Measurements from ENCODE around the gene ST6GALNAC4.
"Not testable (repeated sequence)": the region's sequence is repeated elsewhere in the genome, so short reads cannot be mapped to it uniquely, and the experiment has no call there.

The ST6GALNAC4 gene

DNA sequence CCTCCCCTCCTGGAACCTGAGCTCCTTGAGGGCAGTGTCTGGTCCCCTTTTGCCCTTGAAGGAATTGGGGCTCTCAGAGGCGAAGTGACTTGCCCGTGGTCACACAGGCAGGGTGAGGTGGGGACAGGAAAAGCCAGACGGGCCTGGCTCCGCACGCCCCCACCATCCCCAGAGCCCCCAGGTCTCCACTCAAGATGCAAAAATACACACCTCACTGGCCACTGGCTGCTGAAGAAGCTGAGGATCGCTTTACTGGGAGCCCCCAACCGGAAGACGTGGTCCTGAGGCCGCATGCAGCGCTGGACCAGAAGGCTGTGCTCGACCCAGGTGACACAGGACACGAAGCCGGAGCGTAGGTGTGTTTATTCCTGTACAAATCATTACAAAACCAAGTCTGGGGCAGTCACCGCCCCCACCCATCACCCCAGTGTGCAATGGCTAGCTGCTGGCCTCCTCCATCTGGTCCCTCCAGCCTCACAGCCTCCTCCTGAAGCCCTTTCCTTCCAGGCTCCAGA, 31.8 kb downstream of the ST6GALNAC4 start:
- no peak for DNase-seq

DNA sequence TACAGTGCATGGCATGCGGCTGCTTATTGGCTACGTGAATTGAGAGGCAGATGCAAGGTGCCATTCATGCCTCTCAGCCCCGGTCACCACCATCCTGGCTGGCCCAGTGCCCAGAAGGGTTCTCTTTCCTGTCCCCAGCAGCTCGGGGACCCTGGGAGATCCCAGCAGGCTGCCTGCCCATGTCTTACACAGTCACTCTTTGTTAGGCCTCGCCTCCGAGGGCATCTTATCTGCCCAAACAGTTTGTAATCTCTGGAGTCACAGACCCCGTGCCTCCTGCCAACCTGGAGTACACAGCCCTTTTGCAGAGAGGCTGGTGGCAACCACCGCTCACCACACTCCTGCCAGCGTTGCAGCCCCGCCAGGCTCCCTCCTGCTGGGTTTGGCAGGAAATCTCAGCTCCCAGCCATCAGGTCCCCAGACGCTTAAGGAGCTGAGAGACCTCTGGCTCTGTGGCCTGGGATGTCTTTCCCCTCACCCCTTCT, 32.4 kb downstream of the ST6GALNAC4 start:
- no peak for DNase-seq

DNA sequence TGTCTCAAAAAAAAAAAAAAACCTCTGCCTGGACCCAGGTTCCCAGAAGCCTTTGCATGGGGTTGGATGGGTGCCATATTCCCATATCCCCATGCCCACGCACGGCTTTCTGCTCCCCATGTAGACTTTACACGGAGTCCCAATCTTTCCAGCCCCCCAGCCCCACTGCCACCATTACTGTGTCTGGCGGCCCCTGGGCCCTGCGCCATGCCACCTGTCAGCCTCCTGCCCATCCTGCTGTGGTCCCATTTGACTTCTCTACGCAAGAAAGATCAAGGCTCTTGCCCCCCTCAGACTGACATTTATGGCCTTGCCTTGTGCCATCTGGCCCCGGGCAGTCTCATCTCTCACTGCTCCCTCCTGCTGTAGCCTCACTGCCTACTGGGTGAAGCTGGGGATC, 32.9 kb downstream of the ST6GALNAC4 start:
- DNase-seq, result no peak

DNA sequence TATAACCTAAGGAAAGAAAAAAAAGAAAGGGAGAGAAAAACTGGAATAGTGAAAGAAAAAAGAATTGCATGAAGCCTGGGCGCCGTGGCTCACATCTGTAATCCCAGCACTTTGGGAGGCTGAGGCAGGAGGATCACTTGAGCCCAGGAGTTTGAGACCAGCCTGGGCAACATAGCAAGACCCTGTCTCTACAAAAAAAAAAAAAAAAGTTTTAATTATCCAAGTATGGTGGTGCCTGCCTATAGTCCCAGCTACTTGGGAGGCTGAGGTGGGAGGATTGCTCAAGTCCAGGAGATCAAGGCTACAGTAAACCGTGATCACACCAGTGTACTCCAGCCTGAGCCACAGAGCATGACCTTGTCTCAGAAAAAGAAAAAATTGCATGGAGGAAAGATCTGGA, 35.1 kb downstream of the ST6GALNAC4 start:
- not testable (repeated sequence) for DNase-seq

DNA sequence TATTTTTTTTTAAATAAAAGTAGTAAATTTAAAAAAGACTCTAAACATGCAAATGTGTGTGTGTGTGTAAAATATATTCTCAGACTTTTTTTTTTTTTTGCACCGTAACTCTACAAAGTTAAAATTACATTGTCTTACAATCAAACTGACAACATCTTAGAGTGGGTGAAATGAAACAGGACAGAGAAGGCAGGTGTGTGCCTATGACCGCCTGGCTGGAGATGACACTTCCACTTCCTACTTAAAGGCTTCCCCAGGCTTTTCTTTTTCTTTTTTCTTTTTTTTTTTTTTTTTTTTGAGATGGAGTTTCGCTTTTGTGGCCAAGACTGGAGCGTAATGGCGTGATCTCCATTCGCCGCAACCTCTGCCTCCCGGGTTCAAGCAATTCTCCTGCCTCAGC, 36.7 kb downstream of the ST6GALNAC4 start:
- no peak for DNase-seq

DNA sequence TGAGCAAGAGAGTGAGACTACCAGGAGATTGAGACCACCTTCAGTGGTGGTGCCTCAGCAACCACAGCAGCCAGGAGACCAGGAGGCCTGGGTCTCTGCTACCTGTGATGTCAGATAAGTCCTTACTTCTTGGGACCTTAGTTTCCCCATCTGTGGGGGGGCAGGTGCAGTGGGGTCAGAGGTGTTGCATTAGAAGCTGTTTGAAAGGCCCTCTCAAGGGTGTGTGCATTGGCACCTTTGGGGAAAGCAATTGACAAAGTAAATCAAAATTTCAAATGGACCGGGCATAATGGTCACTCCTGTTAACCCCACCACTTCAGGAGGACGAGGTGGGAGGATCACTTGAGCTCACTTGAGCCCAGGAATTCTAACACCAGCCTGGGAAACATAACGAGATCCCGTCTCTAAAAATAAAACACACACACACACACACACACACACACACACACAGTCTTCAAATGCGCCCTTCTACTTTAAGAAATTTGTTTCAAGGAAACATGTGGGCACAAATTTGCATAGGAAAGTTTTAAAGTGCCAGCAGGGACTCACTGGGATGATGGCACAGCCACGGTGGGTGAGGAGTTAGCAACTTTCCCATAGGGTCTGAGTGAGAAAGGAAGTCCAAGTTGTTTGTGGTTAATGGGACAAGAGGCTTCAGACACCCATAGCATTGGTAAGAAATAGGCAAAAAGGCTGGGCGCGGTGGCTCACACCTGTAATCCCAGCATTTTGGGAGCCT, 38.0 kb downstream of the ST6GALNAC4 start:
- DNase-seq, result no peak

DNA sequence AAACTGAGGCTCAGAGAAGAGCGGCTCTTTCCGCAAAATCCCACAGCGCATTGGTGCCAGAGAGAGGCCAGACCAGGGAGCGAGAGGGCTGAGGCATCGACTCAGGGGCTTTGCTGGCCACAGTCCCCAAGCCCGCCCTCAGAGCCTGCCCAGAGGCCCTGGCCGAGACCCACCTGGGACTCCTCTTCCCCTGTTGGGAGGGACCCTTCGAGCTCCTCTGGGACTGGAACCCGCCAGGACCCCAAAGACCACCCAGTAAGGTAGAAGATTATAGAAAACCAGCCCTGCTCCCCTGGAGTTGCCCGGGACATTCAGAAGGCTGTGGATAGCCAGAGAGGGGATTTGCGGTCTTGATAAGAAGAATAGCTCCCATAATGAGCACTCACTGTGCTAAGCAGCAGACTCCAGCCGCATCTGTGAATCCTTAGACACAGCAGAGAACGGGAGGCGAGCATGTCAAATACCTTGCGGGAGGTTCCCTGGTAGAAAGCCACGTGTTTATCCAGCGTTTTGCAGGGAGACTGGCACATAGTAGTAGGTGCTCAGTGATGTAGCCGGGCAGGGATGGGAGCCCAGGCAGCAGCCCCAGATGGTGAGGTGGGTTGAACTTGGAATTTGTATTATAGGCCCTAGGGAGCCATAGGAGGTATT, 38.7 kb downstream of the ST6GALNAC4 start:
- no peak for DNase-seq

DNA sequence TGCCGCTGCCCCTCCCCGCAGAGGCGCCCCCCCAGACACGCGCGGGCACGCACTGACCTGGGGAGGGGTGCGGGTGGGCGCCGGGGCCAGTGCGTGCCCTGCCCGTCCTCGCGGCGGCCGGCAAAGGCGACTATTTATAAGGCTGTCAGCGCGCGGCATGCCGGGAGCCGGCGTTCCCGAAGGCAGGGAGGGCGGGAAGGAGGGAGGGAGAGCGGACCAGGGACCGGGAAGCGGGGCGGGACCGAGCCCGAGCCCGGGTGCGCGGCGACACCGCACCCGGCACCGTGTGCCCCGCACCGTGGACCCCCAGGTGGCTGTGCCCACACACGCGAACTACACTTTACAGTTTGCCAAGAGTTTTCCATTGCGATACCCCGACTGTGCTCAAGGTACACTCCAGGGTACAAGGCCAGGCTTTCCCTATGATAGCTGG, 39.3 kb downstream of the ST6GALNAC4 start, which contains the start of gene AK1:
Gene AK1, minus strand, starts transcription at position 110 of the 433 bp plus-strand sequence. CDS start 3,058 bp downstream, outside the sequence.
- DNase-seq, result no peak

DNA sequence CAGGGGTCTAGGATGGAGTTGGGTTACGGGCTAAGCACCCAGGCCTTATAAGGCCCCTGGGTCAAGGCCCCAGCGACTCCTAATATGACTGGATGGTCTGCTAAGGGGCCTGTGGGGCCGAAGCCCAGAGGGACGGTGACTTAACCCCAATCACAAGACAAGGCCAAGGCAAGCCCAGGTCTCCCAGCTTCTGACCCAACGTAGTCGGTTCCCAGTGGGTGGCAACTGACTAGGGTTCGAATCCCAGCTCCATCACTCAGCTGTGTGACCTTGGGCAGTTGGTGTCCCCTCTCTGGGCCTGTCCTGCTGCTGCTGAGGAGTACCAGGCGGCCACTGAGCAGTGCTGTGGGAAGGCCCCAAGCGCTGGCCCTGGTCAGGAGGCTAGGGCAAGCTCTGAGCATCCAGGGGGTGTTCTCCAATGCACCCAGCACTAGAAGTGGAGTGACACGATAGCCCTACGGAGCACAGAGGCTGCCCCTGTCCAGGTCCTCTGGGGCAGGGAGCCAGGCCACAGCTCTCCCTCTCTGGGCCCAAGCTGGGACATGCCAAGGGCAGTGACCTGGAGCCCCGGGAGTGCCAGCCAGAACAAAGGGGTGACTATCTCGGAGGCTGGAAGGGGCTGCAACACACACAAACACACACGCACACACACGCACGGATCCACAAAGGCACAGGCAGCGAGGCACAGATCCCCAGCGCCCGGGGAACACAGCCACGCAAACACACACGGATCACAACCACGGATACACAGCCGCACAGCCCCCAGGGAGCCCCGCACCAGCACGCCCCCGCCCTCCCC, 39.9 kb downstream of the ST6GALNAC4 start:
- DNase-seq, result no peak

DNA sequence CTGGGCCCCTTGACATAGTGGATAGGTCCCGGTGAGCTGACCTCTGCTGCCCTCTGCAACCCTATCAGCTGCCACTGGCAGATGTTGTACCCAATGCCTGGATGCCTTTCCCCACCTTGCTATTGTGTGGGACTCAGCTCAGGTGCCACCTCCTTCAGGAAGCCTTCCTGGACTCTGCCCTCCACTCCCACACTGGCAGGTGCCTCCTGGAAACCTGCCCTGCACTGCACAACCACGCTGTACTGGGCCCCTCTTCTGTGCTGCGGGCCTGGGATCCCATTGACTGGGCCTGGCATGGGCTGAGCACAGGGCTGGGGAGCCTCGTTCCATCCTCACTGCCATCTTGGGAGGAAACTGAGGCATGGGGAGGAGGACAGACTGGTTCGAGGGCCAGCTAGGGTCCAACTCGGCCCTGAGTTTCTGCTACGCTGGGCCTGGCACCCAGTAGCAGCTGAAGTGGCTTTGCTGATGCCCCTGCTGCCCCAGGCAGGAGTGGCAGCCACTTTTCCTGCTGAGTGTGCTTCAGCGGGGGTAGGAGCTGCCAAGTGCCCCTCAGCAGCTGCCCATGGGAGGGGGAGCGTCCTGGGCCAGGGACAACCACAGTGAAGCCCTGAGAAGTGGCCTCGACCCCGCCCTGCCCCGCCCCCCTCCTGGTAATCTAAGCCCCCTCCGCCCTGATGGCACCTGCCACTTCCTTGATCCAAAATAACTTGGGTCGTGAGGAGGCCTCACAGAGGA, 40.6 kb downstream of the ST6GALNAC4 start:
- DNase-seq, result no peak

DNA sequence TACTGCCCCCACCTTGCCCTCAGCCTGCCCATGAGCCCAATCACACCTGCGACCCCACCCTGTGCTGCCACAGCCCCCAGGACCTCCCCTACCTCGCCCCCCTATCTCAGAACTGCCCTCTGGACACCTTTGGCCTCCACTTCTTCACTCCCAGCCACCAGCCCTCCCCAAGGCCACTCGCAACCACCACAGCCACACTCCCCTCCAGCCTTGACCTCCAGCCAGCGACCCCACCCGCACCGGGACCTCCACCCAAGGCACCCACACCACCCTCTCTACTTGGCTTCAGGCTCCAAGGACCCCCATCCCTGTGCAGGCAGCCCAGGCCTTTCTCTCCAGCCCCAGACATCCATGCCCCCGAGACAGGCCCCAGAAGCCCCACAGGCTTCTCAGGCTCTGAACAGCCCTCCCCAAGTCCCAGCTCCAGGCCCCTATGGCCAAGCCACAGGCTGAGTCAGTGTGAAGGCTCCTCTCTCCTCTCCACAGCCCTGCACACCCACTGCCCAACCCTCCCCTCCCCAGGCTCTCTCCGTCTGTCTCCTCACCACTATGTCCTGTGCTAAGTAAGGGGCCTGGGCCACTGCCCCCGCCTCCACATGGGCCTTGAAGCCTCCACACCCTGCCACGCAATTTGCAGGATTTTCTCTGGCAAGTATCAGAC, 41.4 kb downstream of the ST6GALNAC4 start:
- DNase-seq, result no peak

DNA sequence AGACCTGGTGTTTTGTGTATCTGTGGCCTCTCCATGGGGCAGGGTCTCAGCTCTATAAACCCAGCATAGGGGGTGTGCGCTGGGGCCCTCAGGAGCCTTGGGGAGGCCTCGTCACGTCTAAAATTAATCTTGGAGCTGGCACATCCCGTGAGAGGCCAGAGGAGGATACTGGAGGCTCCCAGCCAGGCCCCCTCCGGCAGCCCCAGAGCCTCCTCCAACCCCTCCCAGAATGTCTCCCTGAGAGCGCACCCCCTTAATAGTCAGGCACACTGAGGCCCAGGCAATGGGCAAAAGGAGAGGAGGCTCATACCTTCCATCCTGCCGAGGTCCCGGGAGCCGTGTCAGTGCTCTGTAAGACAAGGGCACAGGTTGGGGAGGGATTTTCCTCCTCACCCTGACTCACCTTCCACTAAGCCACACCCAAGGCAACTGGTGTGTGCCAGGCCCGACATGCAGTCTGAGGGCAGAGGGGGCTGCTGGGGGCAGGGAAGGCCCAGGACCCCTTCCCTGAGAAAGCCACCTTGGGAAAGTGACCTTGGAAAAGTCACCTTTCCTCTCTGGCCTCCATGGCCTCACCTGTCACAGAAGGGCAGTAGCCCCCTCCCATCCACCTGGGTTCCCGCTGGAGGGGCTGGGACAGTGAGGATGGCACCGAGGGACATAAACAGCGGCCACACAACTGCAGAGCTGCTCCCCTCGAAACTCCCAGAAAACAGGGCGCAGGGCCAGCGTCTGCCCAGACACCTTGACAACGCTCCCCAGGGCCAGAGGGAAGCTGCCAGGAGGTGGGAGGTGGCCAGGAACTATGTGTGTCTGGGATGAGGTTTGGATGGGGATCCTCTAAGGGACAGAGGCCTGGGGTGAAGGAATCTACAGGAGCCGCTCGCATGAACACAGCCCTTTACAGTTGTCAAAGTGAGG, 42.3 kb downstream of the ST6GALNAC4 start:
- no peak for DNase-seq

DNA sequence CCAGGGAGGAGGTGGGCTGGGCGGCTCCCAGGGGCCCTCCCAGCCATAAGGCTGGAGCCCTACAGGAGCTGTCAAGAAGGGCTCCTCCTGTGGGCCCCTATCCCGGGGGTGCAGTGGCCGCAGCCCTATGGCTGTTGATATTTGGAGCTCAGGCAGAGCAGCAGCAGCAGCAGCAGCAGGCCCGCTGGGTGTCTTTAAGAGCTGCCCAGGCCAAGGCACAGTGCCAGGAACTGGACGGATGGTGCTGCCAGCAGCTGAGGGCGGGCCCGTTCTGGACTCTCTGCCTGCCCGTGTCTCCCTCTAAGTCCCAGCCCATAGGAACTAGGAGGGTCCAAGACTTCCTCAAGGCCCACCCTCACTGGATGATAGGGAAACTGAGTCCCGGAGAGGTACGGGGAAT, 43.0 kb downstream of the ST6GALNAC4 start:
- no peak for DNase-seq

DNA sequence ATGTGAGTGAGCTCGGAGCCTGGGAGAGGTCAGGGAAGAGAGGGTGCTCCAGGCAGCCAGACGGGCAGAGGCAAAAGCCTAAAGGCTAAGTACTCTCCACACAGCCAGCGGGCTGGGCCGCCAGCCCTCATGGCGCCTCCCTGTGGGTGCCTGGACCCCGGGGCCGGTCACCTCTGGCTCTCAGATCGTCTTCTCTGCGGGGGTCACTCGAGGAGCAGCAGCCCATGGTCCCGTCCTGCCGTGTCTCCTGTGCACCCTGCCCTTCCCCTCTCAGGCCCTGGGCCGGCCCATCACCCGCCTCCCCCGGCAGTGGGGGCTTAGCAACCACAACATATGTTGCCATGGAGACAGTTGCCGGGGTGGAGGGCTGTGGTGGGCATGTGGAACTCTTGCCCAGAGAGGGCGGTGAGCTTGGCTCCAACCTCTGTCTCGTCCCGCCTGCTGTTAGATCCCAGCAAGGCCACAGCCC, 43.6 kb downstream of the ST6GALNAC4 start:
- no peak for DNase-seq

DNA sequence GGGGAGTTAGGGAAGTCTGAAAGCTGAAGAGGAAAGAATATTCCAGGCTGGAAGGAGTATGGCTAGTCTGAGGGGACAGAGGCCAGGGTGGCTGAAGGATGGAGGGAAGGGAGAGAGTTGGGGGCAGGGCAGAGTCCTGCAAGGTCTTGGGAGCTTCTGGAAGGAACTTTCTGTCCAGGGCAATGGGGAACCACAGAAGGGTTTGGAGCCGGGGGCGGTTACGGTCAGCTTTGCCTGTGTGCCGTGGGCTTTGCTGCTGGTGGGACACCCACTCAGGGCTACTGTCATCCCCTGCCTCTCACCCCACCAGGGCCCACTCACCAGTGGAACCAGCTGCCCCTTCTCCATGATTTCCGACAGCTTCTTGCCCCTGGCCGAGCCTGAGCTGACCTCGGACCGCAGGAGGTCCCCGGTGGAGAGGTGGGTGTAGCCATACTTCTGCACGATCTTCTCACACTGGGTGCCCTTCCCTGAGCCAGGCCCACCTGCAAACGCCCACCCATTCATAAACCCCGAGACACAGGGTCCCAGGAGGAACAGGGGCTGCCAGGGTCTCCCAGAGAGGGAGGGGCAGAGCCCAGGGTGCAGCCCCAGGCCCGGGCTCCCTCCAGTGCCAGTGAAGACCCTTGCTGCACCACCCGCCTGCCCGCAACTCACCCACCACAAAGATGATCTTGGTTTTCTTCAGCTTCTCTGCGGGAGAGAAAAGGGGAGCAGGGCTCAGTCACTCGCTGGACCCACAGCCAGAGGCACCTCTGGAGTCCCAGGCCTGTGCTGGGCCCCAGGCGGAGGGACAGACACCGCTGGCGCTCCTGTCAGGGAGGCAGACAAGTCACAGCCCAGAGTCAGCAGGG, 44.2 kb downstream of the ST6GALNAC4 start:
- DNase-seq, result no peak

DNA sequence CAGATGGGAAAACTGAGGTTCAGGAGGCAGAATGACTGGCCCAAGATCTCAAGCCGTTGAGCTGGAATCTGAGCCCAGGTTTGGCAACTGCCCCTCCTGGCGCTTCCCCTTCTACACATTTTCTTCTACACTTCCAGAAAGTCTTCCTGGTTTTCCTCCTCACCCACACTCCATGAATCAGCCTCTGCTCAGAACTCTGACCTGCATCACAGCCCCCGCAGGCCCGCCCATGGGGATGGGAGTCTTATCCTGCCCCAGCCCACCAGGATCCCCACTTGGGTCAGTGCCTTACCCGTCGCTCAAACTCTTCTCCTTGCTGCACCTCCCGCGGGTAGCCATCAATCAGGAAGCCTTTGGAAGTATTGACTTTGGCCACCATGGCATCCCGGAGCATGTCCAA, 45.3 kb downstream of the ST6GALNAC4 start:
- DNase-seq, result no peak

DNA sequence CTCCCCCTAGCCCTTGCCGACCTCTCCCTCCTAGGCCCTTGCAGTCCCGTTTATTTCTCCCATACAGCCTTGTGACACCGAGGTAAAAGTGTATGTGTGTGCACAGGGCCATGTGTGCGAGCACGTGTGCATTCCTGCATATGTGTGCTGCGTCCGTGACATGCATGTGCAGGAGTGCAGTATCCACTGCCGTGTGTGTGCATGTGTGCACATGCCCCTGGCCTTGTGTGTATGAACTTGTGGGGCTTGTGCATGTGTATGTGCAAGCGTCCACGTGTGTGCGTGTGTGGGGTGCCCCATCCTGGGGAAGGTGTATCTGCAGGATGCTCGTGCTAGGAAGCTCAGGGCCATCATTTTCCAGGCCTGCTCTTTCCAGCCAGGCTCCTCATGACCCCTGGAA, 46.0 kb downstream of the ST6GALNAC4 start:
- no peak for DNase-seq

DNA sequence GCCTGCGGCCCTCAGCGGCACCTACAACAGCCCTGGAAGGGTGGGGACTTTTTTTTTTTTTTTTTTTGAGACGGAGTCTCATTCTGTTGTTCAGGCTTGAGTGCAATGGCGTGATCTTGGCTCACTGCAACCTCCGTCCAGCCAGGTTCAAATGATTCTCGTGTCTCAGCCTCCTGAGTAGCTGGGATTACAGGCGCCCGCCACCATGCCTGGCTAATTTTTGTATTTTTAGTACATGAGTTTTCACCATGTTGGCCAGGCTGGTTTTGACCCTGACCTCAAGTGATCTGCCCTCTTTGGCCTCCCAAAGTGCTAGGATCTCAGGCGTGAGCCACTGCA, 46.7 kb downstream of the ST6GALNAC4 start:
- not testable (repeated sequence) for DNase-seq

DNA sequence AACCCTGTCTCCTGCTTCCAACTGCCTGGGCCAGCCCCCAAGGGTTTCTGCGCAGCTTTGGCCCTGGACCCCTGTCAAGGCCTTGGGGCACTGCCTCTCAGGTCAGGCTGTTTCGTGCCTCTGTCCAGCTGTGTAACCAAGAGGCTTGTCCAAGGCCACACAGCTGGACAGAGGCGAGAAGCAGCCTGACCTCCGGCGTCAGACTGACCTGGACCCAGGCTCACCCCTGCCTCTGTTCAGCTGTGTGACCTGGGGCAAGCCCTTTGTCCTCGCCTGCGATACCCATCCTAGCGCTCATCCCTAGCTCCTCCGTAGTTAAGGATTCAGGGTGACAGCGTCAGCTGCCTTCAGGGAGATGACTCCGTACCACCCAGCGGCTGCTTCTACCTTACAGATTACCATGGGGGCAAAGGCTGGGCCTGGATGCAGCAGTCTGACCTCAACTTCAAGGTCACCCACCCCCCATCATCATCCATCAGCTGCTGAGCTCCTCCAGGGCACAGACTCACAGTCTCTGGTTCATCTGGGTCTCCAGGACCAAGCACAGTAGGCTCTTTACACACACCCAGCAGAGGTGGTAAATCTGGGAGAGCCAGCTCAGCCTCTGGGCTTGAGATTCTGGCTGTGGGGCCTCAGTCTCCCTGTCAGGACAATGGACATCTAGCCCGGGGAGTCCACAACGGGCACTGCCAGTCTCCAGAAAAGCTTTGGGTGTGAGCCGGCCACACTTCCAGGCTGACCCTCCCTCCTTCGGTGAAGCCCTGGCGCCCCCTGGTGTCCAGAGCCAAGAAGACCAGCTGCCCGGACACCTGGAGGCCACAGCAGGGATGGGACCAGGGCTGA, 47.3 kb downstream of the ST6GALNAC4 start:
- peak; percentile 95 for DNase-seq
